ENCODE data around the gene TCEAL2.
"Not testable (repeated sequence)": the region's sequence is repeated elsewhere in the genome, so short reads cannot be mapped to it uniquely, and the experiment has no call there.

Gene TCEAL2

GRCh38 chrX:102125436-102125835, at the start of gene TCEAL2:
TCEAL2 (plus strand) TSS chrX:102125679; CDS start chrX:102126831, 1,152 bp downstream.
- DNase-seq = not testable (repeated sequence)

GRCh38 chrX:102077426-102077825, 48.1 kb upstream of the TCEAL2 start:
- DNase-seq = no peak

GRCh38 chrX:102085706-102086105, 39.8 kb upstream of the TCEAL2 start:
- DNase-seq = no peak

- DNase-seq = no peak
Observed at GRCh38 chrX:102113367-102113766, 12.1 kb upstream of the TCEAL2 start.

- DNase-seq = no peak
Observed at GRCh38 chrX:102115748-102116147, 9.7 kb upstream of the TCEAL2 start.

- DNase-seq = not testable (repeated sequence)
Observed at GRCh38 chrX:102125014-102125413, 465 bp upstream of the TCEAL2 start.

- DNase-seq = not testable (repeated sequence)
Observed at GRCh38 chrX:102126080-102126818, 770 bp downstream of the TCEAL2 start.

GRCh38 chrX:102126863-102127262, 1.4 kb downstream of the TCEAL2 start:
- DNase-seq = no peak

GRCh38 chrX:102129473-102129872, 4.0 kb downstream of the TCEAL2 start:
- DNase-seq = peak; percentile 3

- no peak for DNase-seq
Observed at GRCh38 chrX:102138064-102138463, 12.6 kb downstream of the TCEAL2 start.

- DNase-seq = not testable (repeated sequence)
Observed at GRCh38 chrX:102140876-102141275, 15.4 kb downstream of the TCEAL2 start.

GRCh38 chrX:102141631-102142030, 16.2 kb downstream of the TCEAL2 start:
- DNase-seq = not testable (repeated sequence)

GRCh38 chrX:102142274-102142673, 16.8 kb downstream of the TCEAL2 start, which contains the start of gene TCEAL6:
TCEAL6 (minus strand) TSS chrX:102142481.
- not testable (repeated sequence) for DNase-seq

GRCh38 chrX:102154218-102154860, 28.9 kb downstream of the TCEAL2 start:
- DNase-seq = no peak

- DNase-seq = no peak
Observed at GRCh38 chrX:102154900-102155805, 29.7 kb downstream of the TCEAL2 start.

- DNase-seq = peak; percentile 25
Observed at GRCh38 chrX:102155806-102156179, 30.3 kb downstream of the TCEAL2 start, which contains the start of gene BEX5. BEX5 (minus strand) TSS chrX:102155977; CDS start chrX:102154265, 1,712 bp downstream.

All from NCI-H2227 treated with DMSO at 0.1 percent for 48 hours (cell line).